A549 treated with ZK216348 at 1 μM for 4 hours (cell line): Measurements from ENCODE around the gene ZNF260. TPM values are rescaled to one million over a fixed set of nuclear protein-coding genes. Genes with fewer than 3 reads are reported as not detected.

Experiments
- total RNA-seq: library from RNA; stranded (reverse); fragments of 200-300 nt; extraction: Qiagen RNA extraction; gene quantifications from 5 replicates; pipeline ENCODE4 v1.2.3, GENCODE V29; 2022; ENCODE audit warnings: low read depth

ZNF260 gene
- total RNA-seq = 5.9 to 13.9 TPM (median 7.6 TPM) in 5 replicates

GRCh38 chr19:36528194-36528920, at the start of gene ZNF260:
Gene ZNF260, minus strand, starts transcription at chr19:36528271. Its CDS starts 13,033 bp downstream, at chr19:36515238.

GRCh38 chr19:36573020-36573894, 45.2 kb upstream of the ZNF260 start, which contains the start of gene ZNF529:
Gene ZNF529, minus strand, starts transcription at chr19:36573292. Its CDS starts 946 bp downstream, at chr19:36572346.

GRCh38 chr19:36489118-36489919, 38.8 kb downstream of the ZNF260 start, which contains the start of gene ZNF566:
Gene ZNF566, minus strand, starts transcription at chr19:36489561. Its CDS starts 13,004 bp downstream, at chr19:36476557.

Other genes with a start within 250 kb of the ZNF260 start
- gene ZFP14, start 149.1 kb downstream of the ZNF260 start, total RNA-seq = 2.1 to 2.9 TPM (median 2.5 TPM) in 5 replicates
- gene ZFP82, start 109.6 kb downstream of the ZNF260 start, total RNA-seq = 1.6 to 2.8 TPM (median 1.9 TPM) in 5 replicates
- gene ZNF566, start 38.7 kb downstream of the ZNF260 start, total RNA-seq = 7.9 to 9.6 TPM (median 8.6 TPM) in 5 replicates
- gene ZNF529, start 45.0 kb upstream of the ZNF260 start, total RNA-seq = 1.8 to 3.2 TPM (median 2.5 TPM) in 5 replicates
- gene ZNF382, start 77.0 kb upstream of the ZNF260 start, total RNA-seq = not detected in 5 replicates
- gene ZNF461, start 138.6 kb upstream of the ZNF260 start, total RNA-seq = 6.9 to 10.6 TPM (median 8.4 TPM) in 5 replicates
- gene ZNF567, start 159.3 kb upstream of the ZNF260 start, total RNA-seq = 8.5 to 14.0 TPM (median 9.3 TPM) in 5 replicates
- 0.33 to 1.2 TPM (median 0.56 TPM) in 5 replicates for gene ZNF850, start 244.5 kb upstream of the ZNF260 start, total RNA-seq